Kidney epithelial cell (primary cell): Measurements from ENCODE around the gene CSPG4. TPM values are rescaled to one million over a fixed set of nuclear protein-coding genes. Genes with fewer than 3 reads are reported as not detected.
"Not testable (repeated sequence)": the region's sequence is repeated elsewhere in the genome, so short reads cannot be mapped to it uniquely, and the experiment has no call there.

ENCODE experiments used
- DNase-seq: peaks from one replicate; pipeline ENCODE4 v3.0.0-alpha.2; 2010; ENCODE audit warnings: low read depth
- H3K27me3 ChIP-seq: 2 replicates; pipeline ENCODE4 v1.6.0; 2011; ENCODE audit warnings: low read length; ENCODE audit not compliant: control insufficient read depth, insufficient read depth
- H3K36me3 ChIP-seq: 2 replicates; pipeline ENCODE4 v1.5.1; 2011; ENCODE audit warnings: low read length; ENCODE audit not compliant: control insufficient read depth, insufficient read depth
- H3K4me3 ChIP-seq: 2 replicates; pipeline ENCODE4 v1.5.1; 2011; ENCODE audit warnings: low read depth, mild to moderate bottlenecking, control low read depth, low read length
- total RNA-seq: library from RNA; depleted of rRNA; stranded (reverse); fragments of >200 nt; gene quantifications from 2 replicates; pipeline ENCODE4 v1.2.3, GENCODE V29; 2015
- TF ChIP-seq, protein P1 (sequence below): IDR thresholded peaks from 2 replicates; pipeline ENCODE4 v1.5.1; 2011; ENCODE audit warnings: mild to moderate bottlenecking, moderate library complexity, low read length, control low read depth, inconsistent platforms; ENCODE audit not compliant: insufficient read depth, poor library complexity, severe bottlenecking

The CSPG4 gene
- total RNA-seq, 1 donor from 2014 or later: 1.7 TPM

DNA sequence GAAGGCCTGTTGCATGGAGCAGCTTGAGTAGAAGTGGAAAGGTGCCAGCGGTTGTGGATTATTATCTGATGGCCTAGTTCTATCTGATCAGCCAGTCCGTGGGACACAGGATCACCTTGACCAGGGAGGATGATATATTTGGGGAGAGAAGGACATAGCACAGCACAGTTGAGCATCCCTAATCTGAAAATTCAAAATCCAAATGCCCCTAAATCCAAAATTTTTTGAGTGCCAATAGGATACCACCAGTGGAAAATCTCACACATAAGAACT lies 6.0 kb downstream of the CSPG4 start:
- TF ChIP-seq, protein P1, sequence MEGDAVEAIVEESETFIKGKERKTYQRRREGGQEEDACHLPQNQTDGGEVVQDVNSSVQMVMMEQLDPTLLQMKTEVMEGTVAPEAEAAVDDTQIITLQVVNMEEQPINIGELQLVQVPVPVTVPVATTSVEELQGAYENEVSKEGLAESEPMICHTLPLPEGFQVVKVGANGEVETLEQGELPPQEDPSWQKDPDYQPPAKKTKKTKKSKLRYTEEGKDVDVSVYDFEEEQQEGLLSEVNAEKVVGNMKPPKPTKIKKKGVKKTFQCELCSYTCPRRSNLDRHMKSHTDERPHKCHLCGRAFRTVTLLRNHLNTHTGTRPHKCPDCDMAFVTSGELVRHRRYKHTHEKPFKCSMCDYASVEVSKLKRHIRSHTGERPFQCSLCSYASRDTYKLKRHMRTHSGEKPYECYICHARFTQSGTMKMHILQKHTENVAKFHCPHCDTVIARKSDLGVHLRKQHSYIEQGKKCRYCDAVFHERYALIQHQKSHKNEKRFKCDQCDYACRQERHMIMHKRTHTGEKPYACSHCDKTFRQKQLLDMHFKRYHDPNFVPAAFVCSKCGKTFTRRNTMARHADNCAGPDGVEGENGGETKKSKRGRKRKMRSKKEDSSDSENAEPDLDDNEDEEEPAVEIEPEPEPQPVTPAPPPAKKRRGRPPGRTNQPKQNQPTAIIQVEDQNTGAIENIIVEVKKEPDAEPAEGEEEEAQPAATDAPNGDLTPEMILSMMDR: no peak

DNA sequence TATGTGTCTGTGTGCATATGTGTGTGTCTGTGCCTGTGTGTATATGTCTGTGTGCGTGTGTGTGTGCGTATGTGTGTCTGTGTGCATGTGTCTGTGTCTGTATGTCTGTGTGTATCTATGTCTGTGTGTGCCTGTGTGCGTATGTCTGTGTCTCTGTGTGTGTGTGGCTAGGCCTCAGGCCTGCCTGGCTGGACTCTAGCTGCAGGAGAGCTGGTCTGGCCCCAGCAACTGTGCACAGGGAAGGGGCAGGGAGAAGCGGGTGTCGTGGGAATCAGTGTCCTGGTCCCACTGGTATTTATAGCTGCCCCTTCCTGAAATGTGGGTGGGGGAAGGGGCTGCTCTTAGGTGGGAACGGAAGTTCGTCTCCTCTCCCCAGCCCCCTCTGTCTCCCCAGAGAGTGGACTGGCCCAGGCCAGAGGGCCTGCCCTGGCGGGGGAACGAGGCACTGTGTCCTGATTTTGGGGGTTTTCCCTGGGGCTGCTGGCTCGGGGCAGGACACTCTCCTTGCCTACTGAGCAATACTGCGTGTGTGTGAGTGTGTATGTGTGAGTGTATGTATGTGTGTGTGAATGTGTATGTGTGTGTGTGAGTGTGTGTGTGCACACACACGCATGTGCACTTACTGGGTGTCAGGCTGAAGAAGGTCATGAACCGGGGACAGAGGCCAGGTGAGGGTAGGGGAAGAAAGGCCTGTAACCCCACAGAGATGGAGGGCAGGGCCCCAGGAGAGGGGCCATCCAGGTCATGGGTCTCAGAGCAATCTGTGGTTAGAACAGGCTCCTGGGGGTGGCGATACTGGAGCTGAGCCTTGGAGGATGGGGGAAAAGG lies 6.6 kb downstream of the CSPG4 start:
- TF ChIP-seq, protein P1: no peak
- H3K36me3 ChIP-seq: no peaks in the 10 kb centered on the region
- no peaks in the 10 kb centered on the region for H3K27me3 ChIP-seq
- no peak overlapping the region for H3K4me3 ChIP-seq
- no peak for DNase-seq

More for the DNA sequence above, 6.0 kb downstream of the CSPG4 start:
- Histone ChIP-seq H3K36me3 (no peaks in the 10 kb centered on the region), H3K27me3 (no peaks in the 10 kb centered on the region), H3K4me3 (no peak overlapping the region)
- DNase-seq: no peak

DNA sequence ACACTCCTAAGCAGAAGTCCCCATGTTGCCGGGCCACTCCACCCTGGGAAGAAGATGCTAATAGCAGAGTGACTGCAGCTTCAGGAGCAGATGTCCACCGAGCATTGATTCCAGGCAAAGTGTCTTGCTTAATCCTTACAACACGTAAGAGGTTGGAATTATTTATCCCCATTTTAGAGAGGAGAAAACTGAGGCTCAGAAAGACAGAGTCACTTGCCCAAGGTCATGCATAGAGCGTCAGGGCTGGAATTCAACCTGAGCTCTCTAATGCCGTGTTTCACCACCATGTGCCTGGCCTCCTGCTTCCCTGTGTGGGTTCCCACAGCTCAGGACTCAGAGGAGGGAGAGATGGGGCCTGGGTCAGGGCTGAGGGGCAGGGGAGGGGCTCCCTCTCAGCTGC lies 7.3 kb downstream of the CSPG4 start:
- H3K27me3 ChIP-seq, DNase-seq, H3K4me3 ChIP-seq, H3K36me3 ChIP-seq: not testable (repeated sequence)

DNA sequence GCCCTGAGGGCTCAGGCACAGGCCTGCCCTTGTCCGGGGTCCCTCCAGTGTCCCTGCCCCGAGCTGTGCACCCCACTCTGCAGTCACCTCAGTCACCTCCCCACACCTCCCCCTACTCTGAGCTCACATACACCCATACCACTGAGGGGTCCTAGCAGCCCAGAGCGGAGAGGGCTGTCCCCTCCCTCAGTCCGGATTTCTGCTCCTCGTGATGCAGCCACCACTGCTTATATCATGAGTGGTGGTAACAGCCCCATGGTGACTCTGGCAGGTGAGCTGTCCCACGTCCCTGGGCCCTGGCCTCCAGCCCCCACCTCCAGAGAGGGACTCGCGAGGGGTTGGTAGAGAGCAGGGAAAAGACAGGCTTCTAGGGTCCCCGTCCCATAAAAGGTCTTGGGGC lies 8.0 kb downstream of the CSPG4 start:
- no peak overlapping the region for H3K4me3 ChIP-seq
- no peaks in the 10 kb centered on the region for H3K36me3 ChIP-seq
- no peaks in the 10 kb centered on the region for H3K27me3 ChIP-seq
- DNase-seq: no peak
- TF ChIP-seq, protein P1: no peak

DNA sequence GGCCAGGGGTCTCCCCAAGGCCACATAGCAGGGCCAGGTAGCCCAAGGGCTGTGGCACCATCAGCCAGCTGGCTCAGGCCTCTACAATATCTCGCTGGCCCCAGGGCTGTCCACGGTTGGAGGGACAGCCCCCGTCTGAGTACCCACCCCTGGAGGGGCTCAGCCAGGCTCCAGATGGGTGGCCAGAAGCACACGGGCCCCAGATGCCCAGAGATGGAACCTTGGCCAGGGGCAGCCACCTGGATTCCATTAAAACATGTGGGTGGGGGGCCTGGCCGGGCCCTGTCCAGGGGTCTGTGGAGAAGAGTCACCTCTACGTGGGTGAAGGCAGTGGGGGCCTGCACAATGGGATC lies 8.4 kb downstream of the CSPG4 start:
- no peaks in the 10 kb centered on the region for H3K27me3 ChIP-seq

DNA sequence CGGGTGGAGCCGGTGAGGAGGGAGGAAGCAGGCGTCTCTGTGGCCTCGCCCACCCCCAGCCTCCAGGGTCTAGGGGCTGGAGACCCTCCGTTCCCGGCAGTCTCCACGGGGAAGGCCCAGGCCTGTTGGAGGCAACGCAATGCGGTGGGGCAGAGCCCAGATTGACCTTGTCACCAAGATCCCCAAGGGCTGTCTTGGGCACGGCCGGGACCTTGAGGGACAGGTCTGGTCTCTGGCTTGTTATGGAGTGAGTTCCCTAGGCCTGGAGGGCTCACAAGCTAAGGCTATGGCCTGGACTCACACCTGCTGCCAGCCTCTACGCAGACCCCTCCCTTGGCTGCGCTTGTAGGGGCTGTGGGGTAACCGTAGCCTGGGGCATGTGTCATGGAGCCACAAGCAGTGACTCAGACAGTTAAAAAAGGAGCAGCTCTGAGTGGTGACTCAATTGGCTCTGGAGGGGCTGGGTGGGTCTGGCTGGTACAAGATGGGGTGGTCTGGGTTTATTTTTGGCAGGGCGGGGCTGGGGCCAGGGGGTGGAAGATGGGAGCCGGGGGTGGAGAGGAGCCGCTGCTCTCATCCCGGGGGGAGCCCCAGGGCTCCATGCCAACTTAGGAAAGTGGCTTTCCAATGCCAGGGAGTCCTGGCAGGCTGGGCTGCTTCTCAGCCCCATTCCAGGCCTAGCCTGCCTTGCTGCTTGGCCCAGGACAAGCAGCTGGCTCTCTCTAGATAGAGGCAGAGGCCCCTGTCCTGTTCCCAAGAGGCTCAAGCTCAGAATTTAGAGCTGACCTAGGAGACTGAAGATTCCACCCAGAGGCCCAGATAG lies 9.0 kb downstream of the CSPG4 start:
- not testable (repeated sequence) for H3K4me3 ChIP-seq, DNase-seq, H3K27me3 ChIP-seq, H3K36me3 ChIP-seq

More for the DNA sequence above, 8.4 kb downstream of the CSPG4 start:
- H3K4me3 ChIP-seq: no peak overlapping the region
- H3K36me3 ChIP-seq: no peaks in the 10 kb centered on the region
- no peak for DNase-seq
- TF ChIP-seq, protein P1: no peak
